GM19328 (cell line): Measurements from ENCODE around the gene PRR27.

Source experiments
- ATAC-seq: cut with Tn5 transposase; IDR thresholded peaks from one replicate; pipeline ENCODE4 v1.9.1; 2021; ENCODE audit warnings: mild to moderate bottlenecking, moderate library complexity; ENCODE audit not compliant: unreplicated experiment

PRR27 gene

GRCh38 chr4:70153937-70154336 lies at the start of gene PRR27:
PRR27 (plus strand) TSS chr4:70154237; CDS start chr4:70154376, 139 bp downstream.
- no peak for ATAC-seq

GRCh38 chr4:70110917-70111316 lies 43.1 kb upstream of the PRR27 start:
- no peak for ATAC-seq

GRCh38 chr4:70113656-70114055 lies 40.4 kb upstream of the PRR27 start:
- no peak for ATAC-seq

GRCh38 chr4:70114096-70114495 lies 39.9 kb upstream of the PRR27 start:
- no peak for ATAC-seq

- ATAC-seq, result no peak
Observed at GRCh38 chr4:70120323-70120722, 33.7 kb upstream of the PRR27 start.

- ATAC-seq, result no peak
Observed at GRCh38 chr4:70133473-70133872, 20.6 kb upstream of the PRR27 start.

GRCh38 chr4:70138751-70139150 lies 15.3 kb upstream of the PRR27 start:
- no peak for ATAC-seq

GRCh38 chr4:70151271-70151670 lies 2.8 kb upstream of the PRR27 start:
- ATAC-seq, result no peak

GRCh38 chr4:70152088-70152487 lies 1.9 kb upstream of the PRR27 start:
- no peak for ATAC-seq

- no peak for ATAC-seq
Observed at GRCh38 chr4:70158576-70158975, 4.5 kb downstream of the PRR27 start.

GRCh38 chr4:70177090-70177489 lies 23.1 kb downstream of the PRR27 start:
- ATAC-seq, result no peak

- ATAC-seq, result no peak
Observed at GRCh38 chr4:70178075-70178660, 24.1 kb downstream of the PRR27 start.

- no peak for ATAC-seq
Observed at GRCh38 chr4:70179811-70180210, 25.8 kb downstream of the PRR27 start.

GRCh38 chr4:70181864-70182263 lies 27.8 kb downstream of the PRR27 start:
- no peak for ATAC-seq

GRCh38 chr4:70182517-70183167 lies 28.6 kb downstream of the PRR27 start:
- no peak for ATAC-seq

- ATAC-seq, result no peak
Observed at GRCh38 chr4:70183168-70183939, 29.3 kb downstream of the PRR27 start.

- no peak for ATAC-seq
Observed at GRCh38 chr4:70183940-70184246, 29.9 kb downstream of the PRR27 start.

GRCh38 chr4:70187216-70187615 lies 33.2 kb downstream of the PRR27 start:
- ATAC-seq, result no peak

- no peak for ATAC-seq
Observed at GRCh38 chr4:70190579-70190978, 36.5 kb downstream of the PRR27 start.

GRCh38 chr4:70191647-70192046 lies 37.6 kb downstream of the PRR27 start:
- no peak for ATAC-seq

GRCh38 chr4:70192895-70193294 lies 38.9 kb downstream of the PRR27 start:
- no peak for ATAC-seq

- no peak for ATAC-seq
Observed at GRCh38 chr4:70195425-70195824, 41.4 kb downstream of the PRR27 start, which contains the start of gene ODAM. ODAM (plus strand) TSS chr4:70195725; CDS start chr4:70196544, 819 bp downstream.
